Measurements from ENCODE around the gene BRICD5. TPM values are rescaled to one million over a fixed set of nuclear protein-coding genes. Genes with fewer than 3 reads are reported as not detected.

Gene BRICD5
- total RNA-seq, 1 experiment from 2014 or later = 4.8 TPM

DNA sequence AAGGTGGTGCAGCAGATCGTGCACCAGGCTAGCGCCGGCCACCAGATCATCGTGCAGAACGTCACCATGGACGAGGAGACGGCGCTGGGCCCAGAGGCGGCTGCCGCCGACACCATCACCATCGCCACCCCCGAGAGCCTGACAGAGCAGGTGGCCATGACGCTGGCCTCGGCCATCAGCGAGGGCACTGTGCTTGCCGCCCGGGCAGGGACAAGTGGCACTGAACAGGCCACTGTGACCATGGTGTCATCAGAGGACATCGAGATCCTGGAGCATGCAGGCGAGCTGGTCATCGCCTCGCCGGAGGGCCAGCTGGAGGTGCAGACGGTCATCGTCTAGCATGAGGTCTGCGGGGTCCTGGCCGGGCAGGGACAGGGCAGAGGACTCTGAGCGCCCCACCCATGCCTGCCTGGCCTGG is 24.6 kb upstream of the BRICD5 start:
- intact Hi-C loops (cut with micrococcal nuclease) = no loop called here
- TF ChIP-seq EZH2phosphoT487 (IDR thresholded peaks at IDR 0.05; ENCODE audit: borderline replicate concordance, low read length) = no peak
- no peak for TF ChIP-seq EZH2 (IDR thresholded peaks at IDR 0.05; ENCODE audit: low read length, unreplicated experiment)
- TF ChIP-seq, protein P1, sequence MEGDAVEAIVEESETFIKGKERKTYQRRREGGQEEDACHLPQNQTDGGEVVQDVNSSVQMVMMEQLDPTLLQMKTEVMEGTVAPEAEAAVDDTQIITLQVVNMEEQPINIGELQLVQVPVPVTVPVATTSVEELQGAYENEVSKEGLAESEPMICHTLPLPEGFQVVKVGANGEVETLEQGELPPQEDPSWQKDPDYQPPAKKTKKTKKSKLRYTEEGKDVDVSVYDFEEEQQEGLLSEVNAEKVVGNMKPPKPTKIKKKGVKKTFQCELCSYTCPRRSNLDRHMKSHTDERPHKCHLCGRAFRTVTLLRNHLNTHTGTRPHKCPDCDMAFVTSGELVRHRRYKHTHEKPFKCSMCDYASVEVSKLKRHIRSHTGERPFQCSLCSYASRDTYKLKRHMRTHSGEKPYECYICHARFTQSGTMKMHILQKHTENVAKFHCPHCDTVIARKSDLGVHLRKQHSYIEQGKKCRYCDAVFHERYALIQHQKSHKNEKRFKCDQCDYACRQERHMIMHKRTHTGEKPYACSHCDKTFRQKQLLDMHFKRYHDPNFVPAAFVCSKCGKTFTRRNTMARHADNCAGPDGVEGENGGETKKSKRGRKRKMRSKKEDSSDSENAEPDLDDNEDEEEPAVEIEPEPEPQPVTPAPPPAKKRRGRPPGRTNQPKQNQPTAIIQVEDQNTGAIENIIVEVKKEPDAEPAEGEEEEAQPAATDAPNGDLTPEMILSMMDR (conservative IDR thresholded peaks at IDR 0.05; ENCODE audit: low read depth, low read length) = no peak
- Histone ChIP-seq H3K27me3 (ENCODE audit: low read length) (no peaks in the 10 kb centered on the region), H2AFZ (ENCODE audit: low read length) (no peak overlapping the region), H3K4me2 (ENCODE audit: low read length) (no peak overlapping the region), H3K27ac (ENCODE audit: low read length) (no peak overlapping the region), H3K4me1 (ENCODE audit: insufficient read depth, low read length) (no peaks in the 10 kb centered on the region), H3K9me2 (replicated peaks; ENCODE audit: low read length) (no peaks in the 10 kb centered on the region), H3F3A (ENCODE audit: low read length, unreplicated experiment) (no peaks in the 10 kb centered on the region), H3K79me2 (ENCODE audit: low read length) (no peaks in the 10 kb centered on the region), H3K36me3 (ENCODE audit: low read depth, low read length) (no peaks in the 10 kb centered on the region), H3K9me3 (ENCODE audit: low read length) (no peaks in the 10 kb centered on the region), H4K20me1 (ENCODE audit: low read length) (no peaks in the 10 kb centered on the region), H3K4me3 (ENCODE audit: low read length) (no peak overlapping the region), H3K9ac (ENCODE audit: low read length) (no peak overlapping the region)
- ATAC-seq (no peak), DNase-seq (no peak)
- CTCF ChIA-PET = no interaction called here
- BruUV-seq (replicated peaks) = no TSS peak
- POLR2A ChIA-PET (ENCODE audit: unreplicated experiment) = interaction anchor here (0.6 kb wide), 1 partner anchor 10 kb away, joined by 3 read pairs; no protein-coding TSS in a partner anchor

DNA sequence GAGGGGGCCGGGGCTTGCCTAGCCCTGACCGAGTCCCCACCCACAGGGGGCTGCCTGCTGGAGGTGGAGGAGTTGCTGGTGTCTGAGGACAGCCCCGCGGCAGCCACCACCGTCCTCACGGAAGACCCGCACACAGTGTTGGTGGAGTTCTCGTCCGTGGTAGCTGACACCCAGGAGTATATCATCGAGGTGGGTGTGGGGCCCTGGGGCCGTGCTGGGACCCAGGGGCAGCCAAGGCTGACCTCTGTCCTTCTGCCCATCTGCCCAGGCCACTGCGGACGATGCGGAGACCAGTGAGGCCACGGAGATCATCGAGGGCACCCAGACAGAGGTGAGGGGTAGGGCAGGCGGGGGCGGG is 24.1 kb upstream of the BRICD5 start:
- no peaks in the 10 kb centered on the region for H3K4me1 ChIP-seq (ENCODE audit: insufficient read depth, low read length)
- H3K9me2 ChIP-seq (replicated peaks; ENCODE audit: low read length) = no peaks in the 10 kb centered on the region
- no peak overlapping the region for H3K27ac ChIP-seq (ENCODE audit: low read length)
- no peaks in the 10 kb centered on the region for H3K27me3 ChIP-seq (ENCODE audit: low read length)
- no peak overlapping the region for H3K4me3 ChIP-seq (ENCODE audit: low read length)
- ATAC-seq (no peak), DNase-seq (no peak)
- no peaks in the 10 kb centered on the region for H3K36me3 ChIP-seq (ENCODE audit: low read depth, low read length)
- intact Hi-C loops (cut with micrococcal nuclease) = no loop called here
- H3K9me3 ChIP-seq (ENCODE audit: low read length) = no peaks in the 10 kb centered on the region
- POLR2A ChIA-PET (ENCODE audit: unreplicated experiment) = no interaction called here
- H3K9ac ChIP-seq (ENCODE audit: low read length) = no peak overlapping the region
- CTCF ChIA-PET = no interaction called here
- H3K79me2 ChIP-seq (ENCODE audit: low read length) = no peaks in the 10 kb centered on the region
- TF ChIP-seq, protein P1 (conservative IDR thresholded peaks at IDR 0.05; ENCODE audit: low read depth, low read length) = no peak
- TF ChIP-seq EZH2 (IDR thresholded peaks at IDR 0.05; ENCODE audit: low read length, unreplicated experiment) (no peak), EZH2phosphoT487 (IDR thresholded peaks at IDR 0.05; ENCODE audit: borderline replicate concordance, low read length) (no peak)
- BruUV-seq (replicated peaks) = TSS peak; percentile 9
- H4K20me1 ChIP-seq (ENCODE audit: low read length) = no peaks in the 10 kb centered on the region
- H3F3A ChIP-seq (ENCODE audit: low read length, unreplicated experiment) = no peaks in the 10 kb centered on the region
- H2AFZ ChIP-seq (ENCODE audit: low read length) = no peak overlapping the region
- no peak overlapping the region for H3K4me2 ChIP-seq (ENCODE audit: low read length)

DNA sequence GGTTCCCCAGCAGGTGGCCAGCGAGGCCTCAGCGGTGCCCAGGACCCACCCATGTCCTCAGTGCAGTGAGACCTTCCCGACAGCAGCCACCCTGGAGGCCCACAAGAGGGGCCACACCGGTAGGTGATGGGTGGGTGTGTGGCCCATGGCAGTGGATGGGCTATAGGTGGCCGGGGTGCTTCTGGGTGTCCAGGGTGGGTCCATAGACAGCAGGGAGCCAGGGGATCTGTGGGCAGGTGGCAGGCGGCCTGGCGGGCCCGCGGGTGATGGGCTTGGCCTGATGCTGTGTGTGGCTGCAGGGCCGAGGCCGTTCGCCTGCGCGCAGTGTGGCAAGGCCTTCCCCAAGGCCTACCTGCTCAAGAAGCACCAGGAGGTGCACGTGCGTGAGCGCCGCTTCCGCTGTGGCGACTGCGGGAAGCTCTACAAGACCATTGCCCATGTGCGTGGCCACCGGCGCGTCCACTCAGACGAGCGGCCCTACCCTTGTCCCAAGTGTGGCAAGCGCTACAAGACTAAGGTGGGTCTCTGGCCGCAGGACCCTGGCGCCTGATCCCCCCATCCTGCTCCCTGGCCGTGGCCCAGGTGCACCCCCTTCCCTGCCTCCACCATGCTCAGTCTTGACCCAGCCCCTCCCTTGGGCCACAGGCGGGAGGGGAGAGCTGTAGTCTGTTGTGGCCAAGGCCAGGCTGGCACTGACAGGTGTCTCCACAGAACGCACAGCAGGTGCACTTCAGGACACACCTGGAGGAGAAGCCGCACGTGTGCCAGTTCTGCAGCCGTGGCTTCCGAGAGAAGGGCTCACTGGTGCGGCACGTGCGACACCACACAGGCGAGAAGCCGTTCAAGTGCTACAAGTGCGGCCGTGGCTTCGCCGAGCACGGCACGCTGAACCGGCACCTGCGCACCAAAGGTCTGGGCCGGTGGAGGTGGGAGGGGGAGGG is 23.5 kb upstream of the BRICD5 start:
- no peak overlapping the region for H3K27ac ChIP-seq (ENCODE audit: low read length)
- H3K27me3 ChIP-seq (ENCODE audit: low read length) = no peaks in the 10 kb centered on the region
- CTCF ChIA-PET = no interaction called here
- no peaks in the 10 kb centered on the region for H3K36me3 ChIP-seq (ENCODE audit: low read depth, low read length)
- DNase-seq (no peak), ATAC-seq (no peak)
- no peaks in the 10 kb centered on the region for H3K4me1 ChIP-seq (ENCODE audit: insufficient read depth, low read length)
- H4K20me1 ChIP-seq (ENCODE audit: low read length) = no peaks in the 10 kb centered on the region
- H3K9me2 ChIP-seq (replicated peaks; ENCODE audit: low read length) = no peaks in the 10 kb centered on the region
- BruUV-seq (replicated peaks) = no TSS peak
- H2AFZ ChIP-seq (ENCODE audit: low read length) = no peak overlapping the region
- no peak overlapping the region for H3K4me2 ChIP-seq (ENCODE audit: low read length)
- H3F3A ChIP-seq (ENCODE audit: low read length, unreplicated experiment) = no peaks in the 10 kb centered on the region
- intact Hi-C loops (cut with micrococcal nuclease) = no loop called here
- no peaks in the 10 kb centered on the region for H3K9me3 ChIP-seq (ENCODE audit: low read length)
- no peak overlapping the region for H3K4me3 ChIP-seq (ENCODE audit: low read length)
- H3K9ac ChIP-seq (ENCODE audit: low read length) = no peak overlapping the region
- TF ChIP-seq, protein P1 (conservative IDR thresholded peaks at IDR 0.05; ENCODE audit: low read depth, low read length) = 0 out of 2 replicates have a peak, but pooled peaks have one; percentile 13
- no peak for TF ChIP-seq EZH2phosphoT487 (IDR thresholded peaks at IDR 0.05; ENCODE audit: borderline replicate concordance, low read length)
- POLR2A ChIA-PET (ENCODE audit: unreplicated experiment) = no interaction called here
- no peaks in the 10 kb centered on the region for H3K79me2 ChIP-seq (ENCODE audit: low read length)
